Measurements from ENCODE around the gene TRIM8.
A peak's percentile ranks its signal among the peaks of the same experiment; 100 is the strongest.
"Not testable (repeated sequence)": the region's sequence is repeated elsewhere in the genome, so short reads cannot be mapped to it uniquely, and the experiment has no call there.

The TRIM8 gene

GRCh38 chr10:102670871-102671434, 26.7 kb downstream of the TRIM8 start:
- no peak for DNase-seq (ENCODE audit: low read depth)

- DNase-seq (ENCODE audit: low read depth): no peak
Observed at GRCh38 chr10:102673236-102673818, 29.0 kb downstream of the TRIM8 start.

GRCh38 chr10:102673819-102674511, 29.7 kb downstream of the TRIM8 start:
- peak; percentile 27 for DNase-seq (ENCODE audit: low read depth)

- no peak for DNase-seq (ENCODE audit: low read depth)
Observed at GRCh38 chr10:102674566-102674965, 30.3 kb downstream of the TRIM8 start.

- DNase-seq (ENCODE audit: low read depth): no peak
Observed at GRCh38 chr10:102675011-102675665, 30.9 kb downstream of the TRIM8 start.

- peak; percentile 51 for DNase-seq (ENCODE audit: low read depth)
Observed at GRCh38 chr10:102675666-102676533, 31.6 kb downstream of the TRIM8 start.

- DNase-seq (ENCODE audit: low read depth): no peak
Observed at GRCh38 chr10:102676534-102677315, 32.4 kb downstream of the TRIM8 start.

- DNase-seq (ENCODE audit: low read depth): no peak
Observed at GRCh38 chr10:102677331-102678067, 33.2 kb downstream of the TRIM8 start.

GRCh38 chr10:102678068-102678400, 33.8 kb downstream of the TRIM8 start:
- no peak for DNase-seq (ENCODE audit: low read depth)

- no peak for DNase-seq (ENCODE audit: low read depth)
Observed at GRCh38 chr10:102678842-102679289, 34.6 kb downstream of the TRIM8 start.

GRCh38 chr10:102679596-102679995, 35.3 kb downstream of the TRIM8 start:
- no peak for DNase-seq (ENCODE audit: low read depth)

- DNase-seq (ENCODE audit: low read depth): no peak
Observed at GRCh38 chr10:102681696-102682095, 37.4 kb downstream of the TRIM8 start.

GRCh38 chr10:102682416-102682815, 38.1 kb downstream of the TRIM8 start:
- DNase-seq (ENCODE audit: low read depth): no peak

- no peak for DNase-seq (ENCODE audit: low read depth)
Observed at GRCh38 chr10:102682981-102683380, 38.7 kb downstream of the TRIM8 start.

- DNase-seq (ENCODE audit: low read depth): no peak
Observed at GRCh38 chr10:102683736-102684135, 39.5 kb downstream of the TRIM8 start.

- DNase-seq (ENCODE audit: low read depth): no peak
Observed at GRCh38 chr10:102691285-102692066, 47.2 kb downstream of the TRIM8 start.

GRCh38 chr10:102695401-102695800, 51.1 kb downstream of the TRIM8 start:
- not testable (repeated sequence) for DNase-seq (ENCODE audit: low read depth)

- DNase-seq (ENCODE audit: low read depth): no peak
Observed at GRCh38 chr10:102696736-102697135, 52.5 kb downstream of the TRIM8 start.

- DNase-seq (ENCODE audit: low read depth): no peak
Observed at GRCh38 chr10:102698894-102699293, 54.6 kb downstream of the TRIM8 start.

- DNase-seq (ENCODE audit: low read depth): no peak
Observed at GRCh38 chr10:102701272-102701671, 57.0 kb downstream of the TRIM8 start.
